ENCODE data around the gene PPP2R2D. TPM values are rescaled to one million over a fixed set of nuclear protein-coding genes. Genes with fewer than 3 reads are reported as not detected.

Gene PPP2R2D
- total and polyA plus RNA-seq, 12 donors: 26.8 to 46.5 (median 35.1) TPM

GRCh38 chr10:131899116-131899690 lies 1.6 kb upstream of the PPP2R2D start:
- no peaks in the 10 kb centered on the region for H3K9me3 ChIP-seq
- no peak overlapping the region for H3K27ac ChIP-seq
- no peak for ATAC-seq
- intact Hi-C loops (cut with DNase I): loop anchor here in 2 of 10 donors (5.0 to 10.0 kb wide), 2 partner anchors 83 to 246 kb away; partner anchors contain the start of gene BNIP3 (in 1 of the 2)
- DNase-seq: no peak
- H3K4me1 ChIP-seq: peaks cover 10 to 35% (median 29%) of the 10 kb centered on the region in 9 donors
- no peak overlapping the region for H3K4me3 ChIP-seq
- H3K27me3 ChIP-seq: peaks cover 0 to 27% (median 23%) of the 10 kb centered on the region in 7 donors
- TF ChIP-seq CTCF (IDR thresholded peaks at IDR 0.05): no peak
- H3K36me3 ChIP-seq: no peaks in the 10 kb centered on the region
- 58 to 63% methylated on average over 8 of the region's 8 CpGs for WGBS, 2 donors

GRCh38 chr10:131899695-131900349 lies 986 bp upstream of the PPP2R2D start:
- Histone ChIP-seq H3K36me3 (no peaks in the 10 kb centered on the region), H3K4me3 (peak overlapping the region; percentile 75 to 99 (median 90)), H3K27me3 (peaks cover 0 to 27% (median 21%) of the 10 kb centered on the region in 7 donors), H3K27ac (peak overlapping the region in 9 of 10 donors; percentile 94 to 98 (median 96)), H3K9me3 (no peaks in the 10 kb centered on the region), H3K4me1 (peaks cover 10 to 41% (median 35%) of the 10 kb centered on the region in 9 donors)
- TF ChIP-seq CTCF (IDR thresholded peaks at IDR 0.05): no peak
- intact Hi-C loops (cut with DNase I): loop anchor here in 7 of 10 donors (5.0 to 10.0 kb wide), 6 partner anchors 37 to 245 kb away; partner anchors contain the start of gene BNIP3 (in 2 of the 7)
- peak in 2 of 8 donors; percentile 2 to 6 for ATAC-seq
- peak in 1 of 2 donors; percentile 14 for DNase-seq
- 24 to 25% methylated on average over 24 of the region's 24 CpGs for WGBS, 2 donors

GRCh38 chr10:131901181-131901829 lies 497 bp downstream of the PPP2R2D start:
- intact Hi-C loops (cut with DNase I): loop anchor here in 6 of 10 donors (5.0 kb wide), 5 partner anchors 36 to 121 kb away; partner anchors contain the start of gene BNIP3 (in 1 of the 6)
- H3K27ac ChIP-seq: peak overlapping the region; percentile 92 to 98 (median 96)
- H3K36me3 ChIP-seq: peaks cover 0 to 12% (median 5%) of the 10 kb centered on the region in 9 donors
- ATAC-seq (peak; percentile 18 to 49 (median 19)), DNase-seq (peak; percentile 29 to 61)
- peaks cover 0 to 24% (median 16%) of the 10 kb centered on the region in 7 donors for H3K27me3 ChIP-seq
- no peaks in the 10 kb centered on the region for H3K9me3 ChIP-seq
- peak overlapping the region; percentile 69 to 99 (median 90) for H3K4me3 ChIP-seq
- WGBS, 2 donors: 0% methylated on average over 62 to 83 of the region's 83 CpGs
- TF ChIP-seq CTCF (IDR thresholded peaks at IDR 0.05): no peak
- peaks cover 10 to 54% (median 50%) of the 10 kb centered on the region in 9 donors for H3K4me1 ChIP-seq

GRCh38 chr10:131902211-131902610 lies 1.4 kb downstream of the PPP2R2D start:
- peaks cover 0 to 21% (median 16%) of the 10 kb centered on the region in 7 donors for H3K27me3 ChIP-seq
- peaks cover 10 to 62% (median 54%) of the 10 kb centered on the region in 9 donors for H3K4me1 ChIP-seq
- ATAC-seq (no peak), DNase-seq (no peak)
- peak overlapping the region in 8 of 10 donors; percentile 93 to 98 (median 96) for H3K27ac ChIP-seq
- WGBS, 2 donors: 37 to 39% methylated on average over 5 of the region's 5 CpGs
- no peaks in the 10 kb centered on the region for H3K9me3 ChIP-seq
- peak overlapping the region; percentile 69 to 99 (median 90) for H3K4me3 ChIP-seq
- H3K36me3 ChIP-seq: peaks cover 0 to 21% (median 5%) of the 10 kb centered on the region in 9 donors
- no peak for TF ChIP-seq CTCF (IDR thresholded peaks at IDR 0.05)
- intact Hi-C loops (cut with DNase I): loop anchor here in 6 of 10 donors (5.0 kb wide), 5 partner anchors 35 to 120 kb away; partner anchors contain the start of gene BNIP3 (in 1 of the 6)
